ENCODE results near the gene RSAD2. TPM values are rescaled to one million over a fixed set of nuclear protein-coding genes. Genes with fewer than 3 reads are reported as not detected.

Gene RSAD2
- total RNA-seq, 2 donors from 2014 or later: 0.72 to 4.7 TPM

DNA sequence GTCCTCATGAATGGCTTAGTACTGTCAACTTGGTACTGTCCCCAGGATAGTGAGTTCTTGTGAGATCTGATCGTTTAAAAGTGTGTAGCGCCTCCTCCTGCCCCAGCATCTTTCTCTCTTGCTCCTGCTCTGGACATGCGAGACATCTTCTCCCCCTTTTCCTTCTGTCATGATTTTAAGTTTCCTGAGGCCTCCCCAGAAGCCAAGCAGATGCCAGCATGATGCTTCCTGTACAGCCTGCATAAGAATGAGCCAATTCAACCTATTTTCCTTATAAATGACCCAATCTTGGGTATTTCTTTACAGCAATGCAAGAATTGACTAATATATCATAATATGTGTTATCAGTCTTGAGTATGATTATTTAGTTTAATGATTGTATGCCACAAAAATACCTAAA lies 3.5 kb upstream of the RSAD2 start:
- no peaks in the 10 kb centered on the region for H3K9me3 ChIP-seq
- TF ChIP-seq, protein P1, sequence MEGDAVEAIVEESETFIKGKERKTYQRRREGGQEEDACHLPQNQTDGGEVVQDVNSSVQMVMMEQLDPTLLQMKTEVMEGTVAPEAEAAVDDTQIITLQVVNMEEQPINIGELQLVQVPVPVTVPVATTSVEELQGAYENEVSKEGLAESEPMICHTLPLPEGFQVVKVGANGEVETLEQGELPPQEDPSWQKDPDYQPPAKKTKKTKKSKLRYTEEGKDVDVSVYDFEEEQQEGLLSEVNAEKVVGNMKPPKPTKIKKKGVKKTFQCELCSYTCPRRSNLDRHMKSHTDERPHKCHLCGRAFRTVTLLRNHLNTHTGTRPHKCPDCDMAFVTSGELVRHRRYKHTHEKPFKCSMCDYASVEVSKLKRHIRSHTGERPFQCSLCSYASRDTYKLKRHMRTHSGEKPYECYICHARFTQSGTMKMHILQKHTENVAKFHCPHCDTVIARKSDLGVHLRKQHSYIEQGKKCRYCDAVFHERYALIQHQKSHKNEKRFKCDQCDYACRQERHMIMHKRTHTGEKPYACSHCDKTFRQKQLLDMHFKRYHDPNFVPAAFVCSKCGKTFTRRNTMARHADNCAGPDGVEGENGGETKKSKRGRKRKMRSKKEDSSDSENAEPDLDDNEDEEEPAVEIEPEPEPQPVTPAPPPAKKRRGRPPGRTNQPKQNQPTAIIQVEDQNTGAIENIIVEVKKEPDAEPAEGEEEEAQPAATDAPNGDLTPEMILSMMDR (IDR thresholded peaks at IDR 0.05): no peak
- no peak for DNase-seq
- no peaks in the 10 kb centered on the region for H3K36me3 ChIP-seq
- no peaks in the 10 kb centered on the region for H3K4me1 ChIP-seq
- no peaks in the 10 kb centered on the region for H3K27me3 ChIP-seq
- no peak overlapping the region for H3K4me3 ChIP-seq
- intact Hi-C loops (cut with DNase I): no loop called here
- no peak overlapping the region for H3K9ac ChIP-seq (ENCODE audit: low read depth in 2 of 2, low read length in 2 of 2)
- no peak overlapping the region for H3K27ac ChIP-seq

DNA sequence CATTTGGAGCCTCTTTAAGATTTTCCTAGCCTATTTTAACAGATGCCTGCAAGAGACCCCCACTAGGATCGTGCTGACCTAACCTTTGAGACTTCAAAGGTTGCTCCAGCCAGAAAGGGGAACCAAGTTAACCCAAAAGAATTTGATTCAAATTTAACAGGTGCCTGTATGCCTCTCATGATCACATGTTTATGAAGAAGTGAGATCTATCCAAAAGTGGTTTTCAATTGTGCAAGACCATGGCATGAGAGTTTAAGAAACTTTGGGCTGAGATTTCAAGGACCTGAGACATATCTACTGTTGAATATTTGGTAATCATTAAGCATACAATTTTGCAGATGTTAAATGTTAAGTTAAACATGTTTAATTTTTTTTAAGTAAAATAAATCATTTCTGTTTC lies 1.3 kb upstream of the RSAD2 start:
- Histone ChIP-seq H3K4me1 (no peaks in the 10 kb centered on the region), H3K4me3 (no peak overlapping the region), H3K27ac (no peak overlapping the region), H3K9ac (ENCODE audit: low read depth in 2 of 2, low read length in 2 of 2) (no peak overlapping the region), H3K36me3 (no peaks in the 10 kb centered on the region), H3K27me3 (no peaks in the 10 kb centered on the region), H3K9me3 (no peaks in the 10 kb centered on the region)
- no peak for DNase-seq
- TF ChIP-seq, protein P1 (IDR thresholded peaks at IDR 0.05): no peak
- intact Hi-C loops (cut with DNase I): no loop called here

DNA sequence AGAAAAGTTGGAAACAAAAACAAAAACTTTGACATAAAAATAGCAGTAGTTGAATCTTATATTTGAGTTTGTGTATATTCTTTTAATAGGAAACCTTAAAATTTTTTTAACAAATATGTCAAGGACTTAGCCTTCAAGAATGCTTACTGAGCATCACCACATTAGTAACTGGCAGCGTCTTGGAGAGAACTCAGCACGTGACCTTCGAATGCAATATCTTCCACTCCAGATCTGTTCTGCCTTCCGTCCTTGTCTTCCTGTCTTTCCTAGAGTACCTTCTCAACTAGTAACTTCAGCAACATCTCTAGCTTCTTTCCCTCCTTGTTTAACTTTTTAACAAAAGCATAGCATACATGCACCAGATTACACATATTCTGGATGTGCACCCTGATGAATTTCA lies 972 bp downstream of the RSAD2 start:
- DNase-seq: no peak
- Histone ChIP-seq H3K4me1 (no peaks in the 10 kb centered on the region), H3K36me3 (no peaks in the 10 kb centered on the region), H3K27ac (no peak overlapping the region), H3K9me3 (no peaks in the 10 kb centered on the region), H3K9ac (ENCODE audit: low read depth in 2 of 2, low read length in 2 of 2) (no peak overlapping the region), H3K4me3 (no peak overlapping the region), H3K27me3 (no peaks in the 10 kb centered on the region)
- intact Hi-C loops (cut with DNase I): no loop called here
- TF ChIP-seq, protein P1 (IDR thresholded peaks at IDR 0.05): no peak

DNA sequence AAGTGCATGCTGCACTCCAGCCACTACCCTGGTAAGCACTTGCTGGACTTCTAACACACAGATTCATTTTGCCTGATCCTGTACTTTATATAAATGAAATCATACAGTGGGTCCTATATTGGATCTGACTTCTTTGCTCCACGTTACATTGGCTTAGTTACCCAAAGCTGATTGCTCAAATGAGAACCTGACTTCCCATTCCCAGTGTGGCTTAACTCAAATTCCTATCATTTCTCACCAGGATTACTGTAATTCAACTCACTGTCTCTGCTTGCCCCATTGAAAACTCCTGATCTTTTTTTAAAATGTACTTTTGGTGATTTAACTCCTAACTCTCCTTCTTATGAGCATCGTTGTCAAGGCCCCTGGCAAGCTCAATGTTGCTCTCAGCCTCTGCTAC lies 1.4 kb downstream of the RSAD2 start:
- no peak overlapping the region for H3K27ac ChIP-seq
- intact Hi-C loops (cut with DNase I): no loop called here
- DNase-seq: no peak
- no peak overlapping the region for H3K4me3 ChIP-seq
- no peaks in the 10 kb centered on the region for H3K27me3 ChIP-seq
- H3K9me3 ChIP-seq: no peaks in the 10 kb centered on the region
- H3K4me1 ChIP-seq: no peaks in the 10 kb centered on the region
- no peaks in the 10 kb centered on the region for H3K36me3 ChIP-seq
- TF ChIP-seq, protein P1 (IDR thresholded peaks at IDR 0.05): no peak
- H3K9ac ChIP-seq (ENCODE audit: low read depth in 2 of 2, low read length in 2 of 2): no peak overlapping the region

- no peaks in the 10 kb centered on the region for H3K9me3 ChIP-seq
- H3K9ac ChIP-seq (ENCODE audit: low read depth in 2 of 2, low read length in 2 of 2): no peak overlapping the region
- no peak overlapping the region for H3K4me3 ChIP-seq
- no peaks in the 10 kb centered on the region for H3K27me3 ChIP-seq
- no peaks in the 10 kb centered on the region for H3K36me3 ChIP-seq
- no peak for DNase-seq
- no peak overlapping the region for H3K27ac ChIP-seq
- no peaks in the 10 kb centered on the region for H3K4me1 ChIP-seq
- intact Hi-C loops (cut with DNase I): no loop called here
- TF ChIP-seq, protein P1 (IDR thresholded peaks at IDR 0.05): no peak
These were observed 2.7 kb downstream of the RSAD2 start for GRCh38 chr2:6880200-6880733.

All from colonic mucosa (tissue), 4 donors.